Activated naive CD8-positive, alpha-beta T cell treated with anti-CD3 and anti-CD28 coated beads, Interleukin-2, amount 50 U/mL, for 16 hours (primary cell): ENCODE results near the gene TCF7L2.

Experiments
- DNase-seq: peaks from one replicate; pipeline ENCODE4 v3.0.0-alpha.2; 2020; ENCODE audit warnings: low read depth, low spot score

Gene TCF7L2

GRCh38 chr10:113045147-113046055, 95.4 kb downstream of the TCF7L2 start:
- no peak for DNase-seq

GRCh38 chr10:113047151-113047550, 97.1 kb downstream of the TCF7L2 start:
- no peak for DNase-seq

GRCh38 chr10:113047605-113047962, 97.5 kb downstream of the TCF7L2 start:
- DNase-seq, result no peak

- no peak for DNase-seq
Observed at GRCh38 chr10:113047963-113048781, 98.1 kb downstream of the TCF7L2 start.

- DNase-seq, result no peak
Observed at GRCh38 chr10:113049881-113050280, 99.8 kb downstream of the TCF7L2 start.

GRCh38 chr10:113052076-113052830, 102.2 kb downstream of the TCF7L2 start:
- no peak for DNase-seq

- DNase-seq, result no peak
Observed at GRCh38 chr10:113053091-113053490, 103.0 kb downstream of the TCF7L2 start.

GRCh38 chr10:113053881-113054280, 103.8 kb downstream of the TCF7L2 start:
- DNase-seq, result no peak

GRCh38 chr10:113055458-113055857, 105.4 kb downstream of the TCF7L2 start:
- DNase-seq, result no peak

- no peak for DNase-seq
Observed at GRCh38 chr10:113056030-113056429, 106.0 kb downstream of the TCF7L2 start.

- DNase-seq, result no peak
Observed at GRCh38 chr10:113056441-113057021, 106.5 kb downstream of the TCF7L2 start.

- no peak for DNase-seq
Observed at GRCh38 chr10:113057948-113058522, 108.0 kb downstream of the TCF7L2 start.

- DNase-seq, result no peak
Observed at GRCh38 chr10:113058523-113059370, 108.7 kb downstream of the TCF7L2 start.

- no peak for DNase-seq
Observed at GRCh38 chr10:113059371-113059780, 109.3 kb downstream of the TCF7L2 start.

GRCh38 chr10:113060201-113061053, 110.4 kb downstream of the TCF7L2 start:
- no peak for DNase-seq

- DNase-seq, result no peak
Observed at GRCh38 chr10:113061054-113061430, 111.0 kb downstream of the TCF7L2 start.

- DNase-seq, result no peak
Observed at GRCh38 chr10:113061557-113061956, 111.5 kb downstream of the TCF7L2 start.

- DNase-seq, result no peak
Observed at GRCh38 chr10:113063043-113063967, 113.3 kb downstream of the TCF7L2 start.
